ENCODE results near the gene POSTN. TPM values are rescaled to one million over a fixed set of nuclear protein-coding genes. Genes with fewer than 3 reads are reported as not detected.

Gene POSTN
- polyA plus RNA-seq, 2 of the 4 experiments (the other 2 are of a cell fraction) = 0.04 TPM; not detected in 1

GRCh38 chr13:37627428-37627827 is 28.9 kb upstream of the POSTN start:
- no peak overlapping the region for H3K27ac ChIP-seq
- H3K4me3 ChIP-seq = no peak overlapping the region
- FAIRE-seq (no peak), ATAC-seq (no peak), DNase-seq (ENCODE audit: low read depth in 1 of 2, low spot score in 1 of 2) (no peak)
- no peaks in the 10 kb centered on the region for H3K4me1 ChIP-seq
- no peak overlapping the region for H3K4me2 ChIP-seq
- no peaks in the 10 kb centered on the region for H3K9me3 ChIP-seq
- POLR2A ChIA-PET = no interaction called here
- WGBS (ENCODE audit: missing lambda C conversion rate) = 56% methylated on average over 4 of the region's 4 CpGs
- CTCF ChIA-PET = no interaction called here
- TF ChIP-seq CHD4 (IDR thresholded peaks at IDR 0.05; ENCODE audit: borderline replicate concordance) (no peak), SREBF2 (IDR thresholded peaks at IDR 0.05) (no peak), KDM1A (IDR thresholded peaks at IDR 0.05; ENCODE audit: low read depth) (no peak), HOXB13 (CRISPR knock-in tag; IDR thresholded peaks at IDR 0.05; ENCODE audit: low read depth) (no peak), CHD2 (IDR thresholded peaks at IDR 0.05; ENCODE audit: low read length, partially characterized antibody) (no peak), MYC (IDR thresholded peaks at IDR 0.05; ENCODE audit: borderline replicate concordance, low read length) (no peak), HDAC2 (IDR thresholded peaks at IDR 0.05) (no peak), HOXB5 (CRISPR knock-in tag; IDR thresholded peaks at IDR 0.05) (no peak), PHF8 (IDR thresholded peaks at IDR 0.05; ENCODE audit: borderline replicate concordance, low read depth) (no peak), HMGXB4 (CRISPR knock-in tag; IDR thresholded peaks at IDR 0.05; ENCODE audit: borderline replicate concordance) (no peak), ZNF302 (CRISPR knock-in tag; IDR thresholded peaks at IDR 0.05) (no peak), BHLHE40 (IDR thresholded peaks at IDR 0.05; ENCODE audit: low read depth, low read length) (no peak), EHMT2 (IDR thresholded peaks at IDR 0.05; ENCODE audit: low read depth) (no peak), NPAS2 (CRISPR knock-in tag; IDR thresholded peaks at IDR 0.05; ENCODE audit: borderline replicate concordance) (no peak), CBX8 (IDR thresholded peaks at IDR 0.05) (no peak)
- TF ChIP-seq, protein P1, sequence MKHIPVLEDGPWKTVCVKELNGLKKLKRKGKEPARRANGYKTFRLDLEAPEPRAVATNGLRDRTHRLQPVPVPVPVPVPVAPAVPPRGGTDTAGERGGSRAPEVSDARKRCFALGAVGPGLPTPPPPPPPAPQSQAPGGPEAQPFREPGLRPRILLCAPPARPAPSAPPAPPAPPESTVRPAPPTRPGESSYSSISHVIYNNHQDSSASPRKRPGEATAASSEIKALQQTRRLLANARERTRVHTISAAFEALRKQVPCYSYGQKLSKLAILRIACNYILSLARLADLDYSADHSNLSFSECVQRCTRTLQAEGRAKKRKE (CRISPR knock-in tag; IDR thresholded peaks at IDR 0.05; ENCODE audit: low read depth) = no peak

DNA sequence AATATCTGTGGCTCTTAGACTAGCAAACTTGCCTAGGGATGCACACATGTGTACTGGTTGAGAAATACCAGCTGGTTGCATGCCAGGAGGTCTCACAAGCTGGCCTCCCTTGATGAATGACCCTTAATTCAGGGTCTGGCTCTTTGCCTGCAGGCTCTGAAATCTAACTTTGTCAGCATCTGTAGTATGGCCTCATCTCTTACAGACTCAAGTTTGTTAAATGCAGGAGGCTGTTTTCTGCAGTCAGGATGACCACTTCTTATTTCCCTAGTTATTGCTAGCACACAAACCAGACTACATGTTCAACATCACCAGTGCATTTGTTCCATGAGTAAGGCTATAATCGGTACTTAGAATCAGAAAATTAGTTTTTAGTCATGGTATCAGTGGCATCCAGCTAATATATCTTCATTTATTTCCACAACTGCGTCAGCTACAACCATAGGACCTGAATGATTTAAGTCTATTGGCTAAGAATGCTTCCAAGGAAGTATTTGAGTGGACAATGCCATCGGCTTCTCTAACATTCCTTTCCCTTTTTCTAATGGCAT is 23.3 kb upstream of the POSTN start:
- 41% methylated on average over 3 of the region's 3 CpGs for WGBS (ENCODE audit: missing lambda C conversion rate)
- ATAC-seq (no peak), FAIRE-seq (no peak), DNase-seq (ENCODE audit: low read depth in 1 of 2, low spot score in 1 of 2) (no peak)
- ChIA-PET POLR2A (no interaction called here), CTCF (interaction anchor here (0.8 to 1.5 kb wide), 3 partner anchors 10 to 18 kb away, joined by 3 read pairs; no protein-coding TSS in a partner anchor)
- Histone ChIP-seq H3K4me2 (no peak overlapping the region), H3K9me3 (no peaks in the 10 kb centered on the region), H3K27ac (no peak overlapping the region), H3K4me3 (no peak overlapping the region), H3K4me1 (peaks cover 18% of the 10 kb centered on the region)
- TF ChIP-seq RFX5 (IDR thresholded peaks at IDR 0.05) = no peak
- no peak for TF ChIP-seq EHMT2 (IDR thresholded peaks at IDR 0.05; ENCODE audit: low read depth)
- TF ChIP-seq HOXA7 (CRISPR knock-in tag; IDR thresholded peaks at IDR 0.05) = no peak
- no peak for TF ChIP-seq KDM5A (IDR thresholded peaks at IDR 0.05)
- TF ChIP-seq, protein P2, sequence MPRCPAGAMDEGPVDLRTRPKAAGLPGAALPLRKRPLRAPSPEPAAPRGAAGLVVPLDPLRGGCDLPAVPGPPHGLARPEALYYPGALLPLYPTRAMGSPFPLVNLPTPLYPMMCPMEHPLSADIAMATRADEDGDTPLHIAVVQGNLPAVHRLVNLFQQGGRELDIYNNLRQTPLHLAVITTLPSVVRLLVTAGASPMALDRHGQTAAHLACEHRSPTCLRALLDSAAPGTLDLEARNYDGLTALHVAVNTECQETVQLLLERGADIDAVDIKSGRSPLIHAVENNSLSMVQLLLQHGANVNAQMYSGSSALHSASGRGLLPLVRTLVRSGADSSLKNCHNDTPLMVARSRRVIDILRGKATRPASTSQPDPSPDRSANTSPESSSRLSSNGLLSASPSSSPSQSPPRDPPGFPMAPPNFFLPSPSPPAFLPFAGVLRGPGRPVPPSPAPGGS (IDR thresholded peaks at IDR 0.05) = no peak
- no peak for TF ChIP-seq ELK1 (IDR thresholded peaks at IDR 0.05; ENCODE audit: low read depth, low read length)
- TF ChIP-seq HMGXB4 (CRISPR knock-in tag; IDR thresholded peaks at IDR 0.05; ENCODE audit: borderline replicate concordance) = no peak
- TF ChIP-seq SMC3 (IDR thresholded peaks at IDR 0.05) = no peak
- TF ChIP-seq ESRRA (IDR thresholded peaks at IDR 0.05; ENCODE audit: borderline replicate concordance, low read length) = no peak
- TF ChIP-seq NPAS2 (CRISPR knock-in tag; IDR thresholded peaks at IDR 0.05; ENCODE audit: borderline replicate concordance) = no peak
- TF ChIP-seq MAFK (IDR thresholded peaks at IDR 0.05; ENCODE audit: partially characterized antibody) = no peak
- TF ChIP-seq FOXS1 (CRISPR knock-in tag; IDR thresholded peaks at IDR 0.05) = no peak
